NCI-H2227 (cell line): Measurements from ENCODE around the gene CAPN2.
A peak's percentile ranks its signal among the peaks of the same experiment; 100 is the strongest.
"Not testable (repeated sequence)": the region's sequence is repeated elsewhere in the genome, so short reads cannot be mapped to it uniquely, and the experiment has no call there.

Experiments used
- DNase-seq: peaks from one replicate; lab custom pipeline; 2025; ENCODE audit not compliant: unreplicated experiment; lab: John Stamatoyannopoulos, UW

Gene CAPN2

DNA sequence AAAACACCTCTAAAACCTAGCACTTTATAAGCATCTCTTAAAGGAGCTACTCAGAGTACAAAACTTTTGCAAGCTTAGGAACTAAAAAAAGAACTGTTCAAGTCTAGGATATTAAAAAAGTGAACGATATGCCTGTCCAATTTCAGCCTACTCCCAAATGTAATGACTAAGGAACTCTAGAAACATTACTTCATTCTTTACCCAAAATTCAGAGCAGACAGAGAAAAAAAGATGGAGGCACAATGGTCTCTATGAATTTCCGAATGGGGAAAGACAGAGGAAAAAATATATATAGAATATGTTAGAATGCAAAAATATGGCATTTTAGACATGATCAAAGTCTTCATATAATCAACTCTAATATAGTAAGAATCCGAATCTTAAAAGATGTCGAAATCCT lies 72.2 kb downstream of the CAPN2 start:
- no peak for DNase-seq

DNA sequence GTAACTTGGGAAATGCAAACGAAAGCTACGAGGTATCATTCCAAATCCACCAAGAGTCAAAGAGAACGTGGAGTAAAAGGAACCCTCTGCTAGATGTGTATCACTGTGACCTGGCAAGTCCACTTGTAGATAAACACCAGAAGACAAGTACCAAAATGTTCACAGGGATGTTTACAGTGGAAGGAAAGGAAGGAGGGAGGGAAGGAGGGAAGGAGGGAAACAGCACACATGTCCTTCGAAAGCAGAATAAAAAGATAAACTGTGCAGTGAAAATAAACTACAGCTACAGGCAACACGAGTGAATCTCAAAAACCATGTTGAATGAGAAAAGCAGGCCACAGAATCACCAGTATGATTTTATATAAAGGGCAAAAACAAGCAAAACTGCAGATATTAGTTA lies 73.5 kb downstream of the CAPN2 start:
- DNase-seq = no peak

DNA sequence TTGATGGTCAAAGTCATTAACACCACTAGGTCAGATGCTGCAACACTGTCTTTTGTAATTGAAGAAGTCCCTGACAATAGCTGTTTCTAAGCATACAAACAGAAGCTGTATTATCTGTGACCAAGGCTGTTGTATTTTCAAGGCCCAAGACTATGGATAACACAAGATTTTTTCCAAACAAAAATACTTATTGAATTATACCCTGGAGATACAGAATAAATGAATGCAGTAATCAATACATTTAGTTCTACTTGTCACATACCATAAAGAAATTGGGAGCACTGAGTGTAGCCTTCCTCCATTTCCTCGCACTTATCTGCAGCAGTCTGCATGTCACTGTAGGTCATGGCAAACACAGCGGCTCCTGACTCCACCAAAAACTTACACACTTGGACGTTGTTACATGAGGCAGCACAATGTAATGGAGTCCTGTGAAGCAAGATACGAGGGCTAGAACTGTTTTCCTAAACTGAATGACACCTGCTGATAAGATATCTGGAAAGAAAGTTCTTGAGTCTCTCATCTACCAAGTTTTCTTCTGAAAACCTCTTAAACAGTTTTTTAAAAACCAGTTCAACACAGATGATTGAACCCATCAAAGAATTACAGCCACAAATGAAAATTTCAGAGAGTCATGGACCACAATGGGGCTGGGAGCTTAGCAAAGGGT lies 76.5 kb downstream of the CAPN2 start:
- no peak for DNase-seq

DNA sequence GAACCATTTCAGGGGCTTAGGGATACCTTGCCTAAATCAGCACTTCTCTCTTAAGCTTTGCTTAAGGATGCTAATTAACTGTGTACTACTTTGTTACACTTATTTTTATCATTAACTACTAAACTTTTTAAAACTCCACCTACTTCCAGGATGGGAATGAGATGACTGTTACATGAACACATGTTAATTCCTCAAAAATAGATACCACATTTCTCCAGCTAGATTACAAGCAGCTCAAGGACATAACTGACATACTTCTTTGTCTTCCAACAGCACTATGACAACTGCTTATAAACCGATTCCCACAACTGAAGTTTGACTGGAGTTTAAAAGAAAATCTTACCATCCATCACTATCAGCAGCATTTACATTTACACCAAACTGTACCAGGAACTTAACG lies 79.7 kb downstream of the CAPN2 start:
- no peak for DNase-seq

DNA sequence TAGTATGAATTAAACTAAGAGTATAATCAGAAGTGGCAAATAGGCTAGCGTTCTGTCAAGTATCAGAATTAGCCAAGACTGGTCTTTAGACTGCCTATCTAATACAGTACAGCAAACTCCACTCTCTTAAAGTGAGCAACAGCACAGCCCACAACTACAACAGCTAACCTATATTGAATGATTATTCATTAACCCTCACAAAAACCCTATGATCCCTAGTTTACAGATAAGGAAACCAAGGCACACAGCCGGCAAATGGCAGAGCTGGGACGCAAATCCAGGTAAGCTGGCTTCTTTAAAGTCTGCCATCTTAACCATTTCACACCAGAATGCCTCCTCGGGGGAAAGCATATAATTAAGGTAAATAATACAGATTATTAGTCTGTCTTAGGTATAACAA lies 81.4 kb downstream of the CAPN2 start:
- DNase-seq = no peak

DNA sequence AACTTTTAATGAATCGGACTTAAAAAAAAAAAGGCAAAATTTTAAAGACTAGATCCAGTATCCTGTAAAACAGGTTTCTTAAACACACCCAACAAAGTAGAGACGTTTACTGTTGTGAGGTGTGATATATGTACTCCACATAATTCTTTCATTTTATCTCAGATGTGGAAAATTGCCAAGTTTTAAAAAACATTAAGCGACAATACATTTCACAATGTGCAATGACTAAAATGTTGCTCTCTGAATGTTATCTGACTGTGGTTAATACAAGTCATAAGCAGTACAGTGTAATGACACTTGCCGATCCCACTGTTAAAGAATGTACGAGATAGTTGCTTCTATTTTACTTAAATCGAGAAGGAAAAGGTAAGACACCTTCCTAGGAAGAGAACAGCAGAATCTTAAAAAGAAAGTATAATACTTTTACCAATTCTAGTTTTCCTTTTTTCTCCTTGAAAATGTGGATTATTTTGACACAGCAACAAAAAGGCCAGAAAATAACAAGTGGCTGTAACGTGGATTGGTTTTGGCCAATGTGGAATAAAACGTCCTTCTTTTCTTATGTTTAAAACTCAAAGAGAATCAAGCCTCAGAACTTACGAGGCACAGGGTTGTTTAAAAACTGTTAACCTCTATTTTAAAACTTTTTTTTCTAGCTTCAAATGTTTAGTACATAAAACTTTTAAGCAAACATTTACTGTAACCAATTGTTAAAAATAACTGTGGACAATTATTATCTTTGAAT lies 82.0 kb downstream of the CAPN2 start:
- DNase-seq = no peak

DNA sequence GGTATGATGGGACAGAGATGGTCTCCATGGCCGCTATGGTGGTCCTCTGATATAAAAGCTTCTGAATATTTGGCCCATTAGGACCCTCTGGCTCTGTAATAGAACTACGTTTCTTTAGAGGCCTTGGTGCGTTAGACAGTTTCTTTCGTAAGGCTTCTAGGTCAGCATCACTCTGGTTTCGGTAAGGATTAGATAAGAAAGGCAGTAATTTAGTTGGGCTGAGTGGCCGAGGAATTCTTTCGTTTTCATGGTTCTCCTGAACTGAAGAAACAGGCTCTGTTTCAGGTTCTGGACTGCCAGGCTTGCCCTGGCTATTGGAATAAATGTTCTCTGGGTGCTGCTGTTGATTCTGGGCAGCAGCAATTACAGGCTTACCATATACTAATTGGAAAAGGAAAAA lies 83.9 kb downstream of the CAPN2 start:
- DNase-seq = no peak

DNA sequence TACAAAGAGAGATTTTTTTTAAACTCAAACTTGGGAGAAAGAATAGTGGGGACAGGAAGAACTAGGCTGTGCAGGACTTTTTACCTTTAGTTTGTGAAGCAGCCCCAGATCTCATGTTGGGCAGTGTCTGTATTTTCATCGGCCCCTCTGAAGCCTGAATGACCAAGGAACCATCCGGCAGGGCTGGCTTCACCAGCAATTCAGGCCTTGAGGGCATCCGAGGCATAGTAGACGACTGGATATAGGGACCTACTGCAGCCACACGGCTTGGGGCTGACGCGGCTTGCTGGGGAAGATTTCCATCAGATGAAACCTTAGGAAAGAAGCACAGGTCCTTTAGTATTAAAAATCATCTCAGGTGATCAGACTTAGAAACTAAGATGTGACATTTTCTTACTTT lies 89.7 kb downstream of the CAPN2 start:
- DNase-seq = no peak

DNA sequence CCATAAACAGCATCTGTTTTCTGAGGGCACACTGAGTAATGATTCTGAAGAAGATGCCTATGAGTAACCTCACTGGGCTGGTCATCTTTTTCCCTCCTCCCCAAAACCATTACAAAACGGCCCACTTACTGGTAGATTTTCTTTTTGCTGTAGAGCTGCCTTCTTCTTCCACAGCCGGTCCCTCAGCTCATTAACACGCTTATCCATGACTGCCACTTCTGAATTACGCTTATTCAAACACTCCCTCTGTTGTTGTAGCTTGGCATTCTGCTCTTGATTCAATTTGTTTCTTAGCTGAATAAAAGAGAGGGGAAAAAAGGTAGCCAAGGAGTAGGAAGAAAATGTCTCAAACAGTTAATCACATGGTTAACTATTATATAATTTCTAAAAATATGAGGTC lies 90.3 kb downstream of the CAPN2 start:
- no peak for DNase-seq

DNA sequence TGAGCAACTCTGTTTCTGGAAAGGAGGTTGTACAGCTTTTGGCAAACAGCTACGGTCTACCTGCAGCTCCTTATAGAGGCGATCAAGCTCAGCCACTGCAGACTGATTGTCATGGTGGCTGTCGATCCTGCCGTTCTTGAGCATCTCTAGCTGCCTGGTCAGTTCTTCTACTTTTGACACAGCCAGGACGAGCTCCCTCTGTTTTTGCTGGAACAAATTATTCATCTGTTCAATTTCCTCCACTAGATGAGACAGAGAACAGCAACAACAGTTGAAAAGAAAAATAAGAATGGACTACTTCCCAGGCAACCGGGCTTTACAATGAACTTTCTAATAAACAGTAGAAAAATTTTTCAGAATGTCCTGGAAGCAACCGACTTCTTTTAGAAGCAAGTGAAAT lies 90.9 kb downstream of the CAPN2 start:
- DNase-seq = no peak

DNA sequence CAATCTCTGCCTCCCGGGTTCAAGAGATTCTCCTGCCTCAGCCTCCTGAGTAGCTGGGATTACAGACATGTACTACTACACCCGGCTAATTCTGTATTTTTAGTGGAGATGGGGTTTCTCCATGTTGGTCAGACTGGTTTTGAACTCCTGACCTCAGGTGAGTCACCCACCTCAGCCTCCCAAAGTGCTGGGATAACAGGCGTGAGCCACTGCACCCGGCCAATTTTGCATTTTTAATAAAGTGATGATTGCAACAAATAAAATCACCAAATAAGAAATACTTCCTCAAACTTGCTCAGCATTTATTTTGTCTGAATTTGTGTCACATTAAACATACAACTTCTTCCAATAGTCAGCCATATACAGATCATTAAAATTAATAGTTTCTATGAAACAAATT lies 97.6 kb downstream of the CAPN2 start:
- DNase-seq = not testable (repeated sequence)

DNA sequence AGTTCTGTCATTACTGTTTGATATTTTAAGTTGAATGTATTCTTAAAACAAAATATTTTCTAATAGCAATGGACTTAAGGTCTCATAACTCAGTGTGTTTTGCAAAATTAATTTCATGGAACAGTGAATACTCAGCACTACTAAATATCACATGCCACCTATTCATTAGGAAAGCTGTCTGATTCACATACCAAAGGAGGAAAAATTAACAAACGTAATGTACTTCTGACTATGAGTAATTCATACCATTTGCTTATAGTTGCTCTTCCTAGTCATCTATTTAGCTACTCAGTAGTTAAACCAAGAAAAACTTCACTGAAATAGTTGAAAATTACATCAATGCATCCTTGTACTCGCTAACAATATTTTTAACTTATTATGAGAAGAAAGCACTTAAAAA lies 98.2 kb downstream of the CAPN2 start:
- DNase-seq = no peak

DNA sequence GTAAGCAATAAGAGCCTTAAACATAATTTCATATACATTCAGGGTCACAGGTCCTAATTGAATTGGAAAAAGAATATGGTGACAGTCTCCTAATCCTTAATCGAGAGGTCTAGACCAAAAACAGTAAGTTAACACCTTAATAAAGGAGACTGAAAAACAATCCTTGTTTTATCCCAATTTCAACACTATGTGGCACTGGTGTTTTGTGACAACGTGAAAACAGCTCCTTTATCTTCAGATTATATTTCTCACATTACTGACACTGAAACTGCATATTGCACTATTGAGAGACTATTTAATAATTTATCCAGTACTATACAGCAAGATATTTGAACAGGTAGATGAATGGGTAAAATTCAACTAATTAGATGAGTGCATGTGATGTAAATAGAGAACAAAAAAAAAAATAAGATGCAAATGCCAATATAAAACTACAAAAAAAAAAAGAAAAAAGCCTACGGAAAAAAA lies 99.3 kb downstream of the CAPN2 start:
- DNase-seq = peak; percentile 63

DNA sequence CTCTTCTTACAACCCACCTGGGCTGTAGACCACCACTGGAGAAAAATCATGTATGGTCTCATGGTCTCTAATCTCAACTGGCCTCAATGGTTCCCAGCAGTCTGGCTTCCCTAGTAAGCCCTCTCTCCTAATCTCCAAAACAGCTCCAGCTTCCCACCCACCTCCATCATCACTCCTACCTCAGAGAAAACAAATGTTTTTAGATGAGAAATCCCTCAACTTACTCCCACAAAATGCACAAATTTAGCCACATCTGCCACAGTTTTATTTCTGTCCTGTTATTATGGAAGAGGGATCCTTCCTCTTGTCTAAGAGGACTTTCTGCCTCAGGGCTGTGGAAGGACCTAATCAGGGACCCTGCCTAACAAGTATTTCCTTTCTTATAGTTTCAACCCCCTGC lies 101.3 kb downstream of the CAPN2 start:
- no peak for DNase-seq

DNA sequence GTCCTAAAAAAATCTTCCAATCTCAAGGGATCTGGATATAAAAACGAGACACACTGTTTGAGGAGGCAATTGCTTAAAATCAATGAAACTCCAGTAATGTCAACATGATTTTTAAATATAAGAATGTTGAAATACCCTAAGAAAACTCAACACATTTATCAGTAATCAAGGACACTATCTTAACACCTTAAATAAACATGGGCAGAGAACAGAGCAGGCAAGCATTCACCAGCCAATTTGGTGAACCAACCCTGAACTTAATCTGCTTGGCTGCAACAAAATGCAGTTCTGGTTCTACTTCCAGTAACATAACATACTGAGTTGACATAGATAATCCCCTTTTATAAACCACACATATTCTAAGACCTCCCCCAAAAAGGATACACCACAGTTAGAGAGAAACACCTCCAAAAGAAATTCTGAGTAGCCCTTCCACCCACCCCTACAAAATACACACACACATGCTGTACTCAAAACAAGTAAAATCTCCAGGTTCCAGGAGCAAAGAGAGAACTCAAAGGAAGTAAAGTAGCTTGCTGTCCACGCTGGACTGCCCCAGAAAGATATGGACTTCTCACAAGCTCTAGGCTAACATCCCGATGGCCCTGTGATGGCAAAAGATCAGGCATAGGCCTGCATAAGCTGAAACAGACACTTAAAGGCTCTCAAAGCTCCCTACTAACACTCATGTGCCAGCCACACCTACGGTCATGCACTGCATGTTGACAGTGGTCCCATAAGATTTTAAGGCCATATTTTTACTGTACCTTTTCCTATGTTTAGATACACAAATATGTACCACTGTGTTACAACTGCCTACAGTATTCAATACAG lies 102.9 kb downstream of the CAPN2 start:
- no peak for DNase-seq

DNA sequence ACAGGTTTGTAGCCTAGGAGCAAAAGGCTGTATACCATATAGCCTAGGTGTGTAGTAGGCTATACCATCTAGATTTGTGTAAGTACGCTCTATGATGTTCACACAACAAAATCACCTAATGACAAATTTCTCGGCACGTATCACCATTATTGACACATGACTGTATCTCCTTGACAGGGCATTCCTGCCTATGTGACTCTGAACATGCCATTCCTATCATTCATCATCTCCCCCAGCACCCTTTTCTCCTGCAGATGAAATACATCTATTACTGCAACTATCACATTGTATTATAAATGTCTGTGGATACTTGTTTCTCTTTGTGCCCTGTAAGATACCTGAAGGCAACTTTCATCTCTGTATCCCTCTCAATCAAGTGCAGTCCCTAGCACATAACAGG lies 103.5 kb downstream of the CAPN2 start:
- no peak for DNase-seq

DNA sequence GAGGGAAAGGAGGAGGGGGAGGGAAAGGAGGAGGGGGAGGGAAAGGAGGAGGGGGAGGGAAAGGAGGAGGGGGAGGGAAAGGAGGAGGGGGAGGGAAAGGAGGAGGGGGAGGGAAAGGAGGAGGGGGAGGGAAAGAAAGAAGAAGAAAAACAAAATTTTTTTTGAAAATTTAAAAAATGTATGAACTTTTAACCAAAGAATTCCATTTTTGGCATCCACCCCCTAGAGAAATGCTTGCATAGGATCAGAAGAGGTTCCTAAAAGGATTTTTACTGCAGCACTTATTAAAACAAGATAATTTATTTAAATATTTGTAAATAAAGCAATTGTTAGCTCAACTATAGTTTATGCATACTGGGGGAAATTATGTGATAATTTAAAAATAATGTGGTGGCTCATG lies 104.9 kb downstream of the CAPN2 start:
- DNase-seq = not testable (repeated sequence)

DNA sequence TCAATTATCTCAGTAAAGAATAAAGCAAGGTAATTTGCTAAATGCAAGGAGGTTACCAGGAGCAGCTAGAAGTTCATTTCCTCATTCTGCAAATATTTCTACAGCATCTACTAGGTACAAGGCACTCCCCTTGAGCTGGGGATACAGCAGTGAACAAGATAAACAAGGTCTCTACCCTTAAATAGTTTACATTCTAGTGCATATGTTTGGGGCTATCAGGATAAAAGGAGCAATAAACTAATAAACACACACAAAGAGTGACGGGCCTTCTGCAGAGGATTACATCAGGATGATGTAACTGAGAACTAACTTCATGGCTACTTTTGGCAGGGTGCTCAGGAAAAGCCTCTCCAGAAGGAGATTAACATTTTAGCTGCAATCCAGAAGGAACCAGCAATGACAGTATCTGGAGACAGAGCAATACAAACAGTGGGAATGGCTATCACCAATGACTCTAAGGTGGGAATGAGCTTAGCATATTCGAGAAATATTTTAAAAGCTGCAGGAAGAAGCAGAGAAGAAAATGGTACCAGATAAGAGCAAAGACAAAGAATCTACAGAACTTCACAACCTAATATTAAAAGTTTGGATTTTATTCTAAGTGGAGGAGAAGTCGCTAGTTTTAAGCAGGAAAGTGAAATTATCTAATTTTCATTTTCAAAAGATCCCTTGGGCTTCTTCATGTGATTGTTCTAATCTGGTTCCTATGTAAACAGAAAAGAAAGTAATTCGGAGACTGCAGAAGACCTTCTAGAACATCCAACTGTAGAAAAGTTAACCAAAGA lies 107.6 kb downstream of the CAPN2 start:
- DNase-seq = no peak

DNA sequence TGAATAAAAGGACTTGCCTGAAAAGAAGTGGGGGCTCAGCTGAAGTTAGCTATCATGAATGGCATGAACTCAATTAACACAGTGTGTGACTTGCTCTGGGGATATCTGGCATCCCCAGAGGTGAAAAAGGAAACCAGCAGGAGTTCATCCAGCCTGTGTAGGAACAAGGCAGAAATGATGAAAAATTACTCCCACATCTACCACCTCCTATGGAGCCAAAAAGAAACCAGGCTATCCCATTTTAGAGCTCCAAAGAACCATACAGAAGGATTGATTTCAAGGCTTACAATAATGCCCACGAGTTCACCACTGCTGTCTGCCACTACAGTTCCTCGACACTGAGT lies 108.1 kb downstream of the CAPN2 start:
- peak; percentile 37 for DNase-seq

DNA sequence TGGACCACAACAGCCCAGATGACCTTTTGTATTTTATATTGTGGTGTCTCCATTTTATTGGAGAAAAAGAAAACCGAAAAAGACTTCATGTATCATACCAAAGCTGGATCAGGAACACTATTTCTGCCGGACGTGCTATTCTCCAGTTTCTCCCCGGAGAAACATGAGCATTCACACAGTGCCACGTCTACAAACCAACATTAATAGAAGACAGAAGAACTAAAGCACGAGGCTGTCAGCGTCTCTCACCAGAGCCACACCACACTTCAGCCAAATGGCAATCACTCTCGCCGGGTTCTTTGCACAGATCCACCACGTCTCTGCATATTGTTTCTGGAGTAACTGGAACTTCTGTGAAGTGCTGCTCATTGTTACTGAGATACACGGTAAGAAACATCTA lies 108.6 kb downstream of the CAPN2 start:
- no peak for DNase-seq

DNA sequence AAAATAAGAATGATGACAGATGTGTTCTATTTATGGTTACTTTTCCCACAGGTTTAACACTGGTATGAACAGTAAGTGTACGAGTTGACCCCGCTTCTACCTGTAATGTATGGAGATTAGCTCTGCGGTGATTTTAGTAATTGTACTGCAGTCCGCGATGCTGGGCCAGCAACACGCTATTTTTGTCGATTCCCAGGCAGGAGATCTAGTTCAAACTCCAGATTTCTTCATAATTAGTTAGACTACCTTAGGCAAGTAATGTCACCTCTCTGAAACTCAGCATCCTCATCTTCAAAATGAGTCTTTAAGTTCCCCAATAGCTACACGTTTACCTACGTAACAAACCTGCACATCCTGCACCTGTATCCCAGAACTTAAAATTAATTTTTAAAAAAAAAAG lies 111.9 kb downstream of the CAPN2 start:
- DNase-seq = no peak
